H1 (cell line): ENCODE measurements around the gene PIP5K1B. TPM values are rescaled to one million over a fixed set of nuclear protein-coding genes. Genes with fewer than 3 reads are reported as not detected.

Source experiments
- CTCF ChIA-PET: fragments of 300-600 bp; sonication (Branson Sonifier 250); formaldehyde crosslinking; loops from one replicate; lab custom pipeline; 2021; ENCODE audit not compliant: partially characterized antibody; lab: Charles Lee
- POLR2A ChIA-PET: fragments of 300-600 bp; sonication (Branson Sonifier 250); formaldehyde crosslinking; loops from one replicate; lab custom pipeline; 2021; ENCODE audit warnings: inconsistent platforms; ENCODE audit not compliant: partially characterized antibody; lab: Charles Lee
- DNase-seq, 2 experiments: peaks; one replicate each; pipeline versions ENCODE4 v3.0.0 to v3.0.0-alpha.2; 2010 to 2022; ENCODE audit warnings: low spot score in 2 of 2, low read depth in 1 of 2, mixed read lengths in 1 of 2
- FAIRE-seq: peaks from 2 replicates; lab custom pipeline; 2011; peaks lifted over from hg19 to GRCh38; lab: Jason Lieb, UNC
- H2AFZ ChIP-seq: 2 replicates; pipeline ENCODE4 v1.8.1; 2012; ENCODE audit warnings: low read length, inconsistent platforms
- H2AK5ac ChIP-seq: 2 replicates; pipeline ENCODE4 v1.6.1; 2013; ENCODE audit warnings: low read depth, low read length
- H2BK120ac ChIP-seq: replicated peaks from 2 replicates; pipeline ENCODE3; 2013; ENCODE audit warnings: low read depth, low read length, inconsistent platforms
- H2BK12ac ChIP-seq: 2 replicates; pipeline ENCODE4 v1.6.1; 2013; ENCODE audit warnings: low read depth, low read length
- H2BK15ac ChIP-seq: 2 replicates; pipeline ENCODE4 v1.6.1; 2013; ENCODE audit warnings: low read length
- H2BK20ac ChIP-seq: 2 replicates; pipeline ENCODE4 v1.6.1; 2013; ENCODE audit warnings: low read length
- H2BK5ac ChIP-seq: 2 replicates; pipeline ENCODE4 v1.6.1; 2013; ENCODE audit warnings: low read depth, low read length
- H3K14ac ChIP-seq: 2 replicates; pipeline ENCODE4 v1.6.1; 2013; ENCODE audit warnings: inconsistent platforms; ENCODE audit not compliant: insufficient read length
- H3K18ac ChIP-seq: 2 replicates; pipeline ENCODE4 v1.6.1; 2013; ENCODE audit warnings: low read length; ENCODE audit errors: extremely low read depth
- H3K23ac ChIP-seq: 2 replicates; pipeline ENCODE4 v1.6.1; 2013; ENCODE audit warnings: inconsistent platforms; ENCODE audit not compliant: insufficient read length
- H3K23me2 ChIP-seq: 2 replicates; pipeline ENCODE4 v1.6.1; 2013; ENCODE audit warnings: low read depth, low read length
- H3K27ac ChIP-seq: 2 replicates; pipeline ENCODE4 v1.6.1; 2011; ENCODE audit warnings: low read depth, low read length, inconsistent platforms
- H3K27me3 ChIP-seq, 4 experiments: replicated peaks in 1 of 4; 1 replicate in 1 of 4; 2 replicates in 3 of 4; pipeline versions ENCODE4 v1.6.1 to v1.8.1; 2011 to 2013; ENCODE audit warnings: low read length in 3 of 4, mild to moderate bottlenecking in 3 of 4, inconsistent platforms in 2 of 4, mixed read lengths in 2 of 4, moderate library complexity in 1 of 4; ENCODE audit not compliant: control insufficient read depth in 3 of 4, insufficient read depth in 3 of 4; ENCODE audit errors: extremely low read depth in 1 of 4
- H3K36me3 ChIP-seq, 4 experiments: 2 replicates each; pipeline versions ENCODE4 v1.6.1 to v1.8.1; 2011 to 2013; ENCODE audit warnings: mild to moderate bottlenecking in 4 of 4, low read length in 3 of 4, moderate library complexity in 2 of 4, control low read depth in 1 of 4, inconsistent platforms in 1 of 4; ENCODE audit not compliant: insufficient read depth in 4 of 4, control insufficient read depth in 2 of 4
- H3K4ac ChIP-seq: replicated peaks from 2 replicates; pipeline ENCODE3; 2013; ENCODE audit warnings: low read length, low read depth, mixed read lengths, inconsistent platforms; ENCODE audit not compliant: insufficient read length
- H3K4me1 ChIP-seq, 4 experiments: replicated peaks in 1 of 4; 1 replicate in 1 of 4; 2 replicates in 3 of 4; pipeline versions ENCODE4 v1.6.1 to v1.8.1; 2011 to 2013; ENCODE audit warnings: low read length in 3 of 4, inconsistent platforms in 2 of 4, mixed read lengths in 1 of 4; ENCODE audit not compliant: insufficient read depth in 4 of 4, control insufficient read depth in 3 of 4
- H3K4me2 ChIP-seq, 2 experiments: 2 replicates each; pipeline versions ENCODE4 v1.6.1 to v1.8.1; 2011 to 2013; ENCODE audit warnings: low read depth in 2 of 2, low read length in 2 of 2, control low read depth in 1 of 2, inconsistent platforms in 1 of 2, mild to moderate bottlenecking in 1 of 2; ENCODE audit not compliant: insufficient read depth in 1 of 2
- H3K4me3 ChIP-seq, 4 experiments: fragments of 200-600, 300-600 bp in 1 of 4; sonication (generic), shearing (Covaris generic), sonication (Bioruptor Twin) in 1 of 4; 2 replicates each; pipeline versions ENCODE4 v1.5.1 to v1.8.1; 2011 to 2016; ENCODE audit warnings: low read length in 4 of 4, low read depth in 3 of 4, control low read depth in 2 of 4, inconsistent platforms in 2 of 4, mild to moderate bottlenecking in 2 of 4, mixed read lengths in 1 of 4, moderate library complexity in 1 of 4; ENCODE audit not compliant: insufficient read depth in 2 of 4; ENCODE audit errors: extremely low read depth in 1 of 4
- H3K56ac ChIP-seq: replicated peaks from 2 replicates; pipeline ENCODE3; 2013; ENCODE audit warnings: low read depth, mild to moderate bottlenecking, mixed read lengths, low read length, inconsistent platforms; ENCODE audit not compliant: insufficient read length
- H3K79me1 ChIP-seq: 2 replicates; pipeline ENCODE4 v1.6.1; 2013; ENCODE audit warnings: low read depth, low read length, control low read depth
- H3K79me2 ChIP-seq, 2 experiments: 2 replicates each; pipeline versions ENCODE4 v1.6.1 to v1.8.1; 2012 to 2013; ENCODE audit warnings: low read length in 2 of 2, mild to moderate bottlenecking in 2 of 2, inconsistent platforms in 1 of 2; ENCODE audit not compliant: insufficient read depth in 2 of 2, control insufficient read depth in 1 of 2
- H3K9ac ChIP-seq, 4 experiments: replicated peaks in 1 of 4; 1 replicate in 1 of 4; 2 replicates in 3 of 4; pipeline versions ENCODE4 v1.6.1 to v1.8.1; 2011 to 2013; ENCODE audit warnings: low read depth in 3 of 4, low read length in 3 of 4, control low read depth in 2 of 4, mild to moderate bottlenecking in 2 of 4, moderate library complexity in 2 of 4, inconsistent platforms in 1 of 4; ENCODE audit errors: extremely low read depth in 1 of 4
- H3K9me3 ChIP-seq, 2 experiments: 2 replicates each; pipeline versions ENCODE4 v1.6.1 to v1.8.1; 2012 to 2013; ENCODE audit warnings: mild to moderate bottlenecking in 2 of 2, moderate library complexity in 2 of 2, control low read depth in 1 of 2, inconsistent platforms in 1 of 2, low read depth in 1 of 2, low read length in 1 of 2, mixed read lengths in 1 of 2; ENCODE audit not compliant: insufficient read depth in 2 of 2
- H4K20me1 ChIP-seq, 2 experiments: replicated peaks in 1 of 2; 2 replicates each; pipeline versions ENCODE3 to v1.8.1; 2011 to 2013; ENCODE audit warnings: inconsistent platforms in 2 of 2, low read length in 2 of 2, mild to moderate bottlenecking in 1 of 2; ENCODE audit not compliant: insufficient read depth in 2 of 2, control insufficient read depth in 1 of 2
- H4K5ac ChIP-seq: 2 replicates; pipeline ENCODE4 v1.6.1; 2013; ENCODE audit warnings: low read length, low read depth, mixed read lengths, inconsistent platforms; ENCODE audit not compliant: insufficient read length
- H4K8ac ChIP-seq: 2 replicates; pipeline ENCODE4 v1.8.0; 2013; ENCODE audit warnings: mild to moderate bottlenecking, moderate library complexity, low read length, inconsistent platforms; ENCODE audit not compliant: insufficient read depth; ENCODE audit errors: extremely low read depth
- H4K91ac ChIP-seq: replicated peaks from 2 replicates; pipeline ENCODE3; 2013; ENCODE audit warnings: low read length, mixed read lengths, inconsistent platforms; ENCODE audit not compliant: insufficient read length
- ATF2 ChIP-seq: IDR thresholded peaks from 2 replicates; pipeline ENCODE4 v1.6.1; 2012; ENCODE audit warnings: low read length, inconsistent platforms
- ATF3 ChIP-seq: IDR thresholded peaks from 2 replicates; pipeline ENCODE4 v1.6.1; 2011; ENCODE audit warnings: low read depth, mild to moderate bottlenecking, low read length; ENCODE audit not compliant: insufficient read depth
- BACH1 ChIP-seq: IDR thresholded peaks from 2 replicates; pipeline ENCODE4 v1.6.1; 2012; ENCODE audit warnings: low read length, improper control_type of control experiment
- CHD1 ChIP-seq: IDR thresholded peaks from 2 replicates; pipeline ENCODE4 v1.6.1; 2012; ENCODE audit warnings: low read depth, low read length, improper control_type of control experiment
- E2F6 ChIP-seq: IDR thresholded peaks from 2 replicates; pipeline ENCODE4 v1.6.1; 2012; ENCODE audit warnings: inconsistent platforms
- JUN ChIP-seq: IDR thresholded peaks from 2 replicates; pipeline ENCODE4 v1.6.1; 2011; ENCODE audit warnings: low read depth, mild to moderate bottlenecking, improper control_type of control experiment, low read length
- MAFK ChIP-seq: IDR thresholded peaks from 2 replicates; pipeline ENCODE4 v1.6.1; 2012; ENCODE audit warnings: low read depth, mild to moderate bottlenecking, improper control_type of control experiment, low read length
- RFX5 ChIP-seq: IDR thresholded peaks from 2 replicates; pipeline ENCODE4 v1.6.1; 2011; ENCODE audit warnings: low read depth, low read length, improper control_type of control experiment, borderline replicate concordance
- SIN3A ChIP-seq, 2 experiments: IDR thresholded peaks in 1 of 2; conservative IDR thresholded peaks in 1 of 2; 2 replicates each; pipeline ENCODE4 v1.6.1; 2011 to 2012; ENCODE audit warnings: low read length in 2 of 2, improper control_type of control experiment in 1 of 2, low read depth in 1 of 2, mild to moderate bottlenecking in 1 of 2
- SP1 ChIP-seq: IDR thresholded peaks from 2 replicates; pipeline ENCODE4 v1.6.1; 2011; ENCODE audit warnings: low read depth, low read length
- WGBS, 2 experiments: shearing (Covaris generic) in 1 of 2; methylation state at CpG; one replicate each; pipeline versions ENCODE4 v1.1.6 to v1.1.7; 2013 to 2015; ENCODE audit warnings: low lambda C conversion rate in 2 of 2, mixed read lengths in 2 of 2, inconsistent platforms in 1 of 2, low coverage in 1 of 2, missing lambda C conversion rate in 1 of 2; ENCODE audit not compliant: insufficient replicate concordance in 2 of 2, insufficient coverage in 1 of 2, insufficient read length in 1 of 2; ENCODE audit errors: extremely low coverage in 1 of 2, missing lambda C conversion rate in 1 of 2; 5-methylcytosine and 5-hydroxymethylcytosine counted together
- polyA plus RNA-seq, 7 experiments: library from polyadenylated mRNA; depleted of rRNA in 3 of 7; stranded (reverse) in 5 of 7; unstranded in 2 of 7; fragments of >200 nt in 5 of 7; fragments of 200-250 nt in 2 of 7; gene quantifications; 1 replicate in 5 of 7; 2 replicates in 1 of 7; 4 replicates in 1 of 7; pipeline versions ENCODE4 v1.2.1 to v1.2.3, GENCODE V29; 2011 to 2013; ENCODE audit warnings: missing spikeins in 2 of 7, mixed read lengths in 2 of 7
- total RNA-seq: library from RNA; stranded (reverse); fragmentation: NEBNext Ultra II Directional; extraction: Animal tissue kit (Norgen Biotek cat#: 25700); gene quantifications from 2 replicates; pipeline ENCODE4 v1.2.1, GENCODE V29; 2021

The PIP5K1B gene
- total and polyA plus RNA-seq, 2 of the 8 experiments (the other 6 are each of a cell fraction or from before 2014, with no cell fraction given): 4.7 to 7.7 TPM

- CTCF ChIA-PET: interaction anchor here (0.6 to 1.8 kb wide), 7 partner anchors 42 to 222 kb away, joined by 3 to 4 read pairs (median 3); no protein-coding TSS in a partner anchor
- no peak overlapping the region for H3K27ac ChIP-seq
- no peak for TF ChIP-seq ATF3
- no peak for TF ChIP-seq SIN3A (conservative IDR thresholded peaks at IDR 0.05 in 1 of 2, IDR thresholded peaks at IDR 0.05 in 1 of 2; ENCODE audit: low read depth in 1 of 2, low read length in 2 of 2)
- TF ChIP-seq E2F6: no peak
- TF ChIP-seq CHD1: no peak
- 0 out of 2 replicates have a peak, but pooled peaks have one; percentile 19 for TF ChIP-seq BACH1
- 0 out of 2 replicates have a peak, but pooled peaks have one; percentile 27 for TF ChIP-seq ATF2
- TF ChIP-seq RFX5: no peak
- no peak for TF ChIP-seq JUN
- TF ChIP-seq MAFK: no peak
- TF ChIP-seq SP1: 0 out of 2 replicates have a peak, but pooled peaks have one; percentile 30
Observed at GRCh38 chr9:68950689-68951088, 245.6 kb downstream of the PIP5K1B start.

More at GRCh38 chr9:68950689-68951088, 245.6 kb downstream of the PIP5K1B start:
- FAIRE-seq (peak; percentile 85), DNase-seq (no peak)
- Histone ChIP-seq H2BK15ac (no peak overlapping the region; the same call in 1 of the 2 replicates), H2BK20ac (no peak overlapping the region), H3K4me1 (peaks cover 12 to 29% (median 18%) of the 10 kb centered on the region in 4 experiments), H2AFZ (no peak overlapping the region), H4K8ac (no peak overlapping the region), H2BK12ac (no peak overlapping the region; the same call in 1 of the 2 replicates), H3K4me3 (no peak overlapping the region), H2AK5ac (no peak overlapping the region), H3K23me2 (no peaks in the 10 kb centered on the region), H3K79me2 (no peaks in the 10 kb centered on the region), H3K4ac (no peak overlapping the region), H3K79me1 (no peaks in the 10 kb centered on the region), H3K9me3 (no peaks in the 10 kb centered on the region), H2BK5ac (no peak overlapping the region), H3K14ac (no peak overlapping the region), H3K36me3 (no peaks in the 10 kb centered on the region), H3K9ac (no peak overlapping the region), H3K4me2 (no peak overlapping the region; a peak in 1 of 4 replicates), H3K23ac (no peak overlapping the region), H4K91ac (no peak overlapping the region), H4K20me1 (no peaks in the 10 kb centered on the region), H4K5ac (no peak overlapping the region), H2BK120ac (peak overlapping the region; percentile 10), H3K56ac (no peak overlapping the region), H3K18ac (no peak overlapping the region), H3K27me3 (no peaks in the 10 kb centered on the region; a peak in 1 of 7 replicates)
- POLR2A ChIA-PET: interaction anchor here (0.9 to 2.0 kb wide), 4 partner anchors 13 to 268 kb away, joined by 3 to 6 read pairs (median 3); no protein-coding TSS in a partner anchor
- WGBS, 2 experiments: 73% methylated on average over 2 of the region's 2 CpGs; no CpG with 5 or more reads in 1 of the 2 experiments
